Suprapubic skin (tissue), 4 donors: Measurements from ENCODE around the gene ADCYAP1R1. TPM values are rescaled to one million over a fixed set of nuclear protein-coding genes. Genes with fewer than 3 reads are reported as not detected.

Source experiments
- DNase-seq, 2 donors: peaks; one replicate each; pipeline ENCODE4 v3.0.0-alpha.2; 2019; ENCODE audit warnings: low spot score in 2 of 2
- H3K27ac ChIP-seq: fragments of 200-600 bp; sonication (generic); one replicate; pipeline ENCODE4 v1.5.1; 2019
- H3K27me3 ChIP-seq: fragments of 200-600 bp; sonication (generic); one replicate; pipeline ENCODE4 v1.5.1; 2019
- H3K36me3 ChIP-seq: fragments of 200-600 bp; sonication (generic); one replicate; pipeline ENCODE4 v1.5.1; 2019
- H3K4me1 ChIP-seq: fragments of 200-600 bp; sonication (generic); one replicate; pipeline ENCODE4 v1.5.1; 2019
- H3K4me3 ChIP-seq: fragments of 200-600 bp; sonication (generic); one replicate; pipeline ENCODE4 v1.5.1; 2019; ENCODE audit warnings: mild to moderate bottlenecking
- H3K9me3 ChIP-seq: fragments of 200-600 bp; sonication (generic); one replicate; pipeline ENCODE4 v1.5.1; 2019
- CTCF ChIP-seq, 2 donors: fragments of 200-600 bp in 1 of 2; fragments of 450-650 bp in 1 of 2; sonication (generic) in 1 of 2; IDR thresholded peaks; one replicate each; pipeline ENCODE4 v1.5.1; 2016 to 2019; ENCODE audit warnings: antibody characterized with exemption in 2 of 2, mild to moderate bottlenecking in 1 of 2, moderate library complexity in 1 of 2
- EP300 ChIP-seq: sonication (generic); formaldehyde crosslinking; IDR thresholded peaks from one replicate; pipeline ENCODE4 v1.6.1; 2017; ENCODE audit warnings: antibody characterized with exemption
- POLR2A ChIP-seq, 2 donors: fragments of 450-650 bp; IDR thresholded peaks; one replicate each; pipeline ENCODE4 v1.6.1; 2017; ENCODE audit warnings: antibody characterized with exemption in 2 of 2, mild to moderate bottlenecking in 2 of 2, moderate library complexity in 2 of 2
- POLR2AphosphoS5 ChIP-seq, 3 donors: sonication (generic); formaldehyde crosslinking; IDR thresholded peaks; one replicate each; pipeline ENCODE4 v1.6.1; 2017; ENCODE audit warnings: antibody characterized with exemption in 3 of 3
- WGBS: methylation state at CpG from one replicate; pipeline ENCODE4 v1.1.5; 2018; 5-methylcytosine and 5-hydroxymethylcytosine counted together
- total RNA-seq, 4 donors: library from RNA; depleted of rRNA; stranded (reverse); fragments of >200 nt; gene quantifications; one replicate each; pipeline ENCODE4 v1.1.0, GENCODE V29; 2016

ADCYAP1R1 gene
- total RNA-seq, 4 donors from 2014 or later: 0.64 to 6.7 (median 1.1) TPM

GRCh38 chr7:31083210-31083786 lies 31.2 kb downstream of the ADCYAP1R1 start:
- no peaks in the 10 kb centered on the region for H3K36me3 ChIP-seq
- TF ChIP-seq POLR2A (IDR thresholded peaks at IDR 0.05) (no peak), EP300 (no peak), CTCF (IDR thresholded peaks at IDR 0.05) (no peak), POLR2AphosphoS5 (IDR thresholded peaks at IDR 0.05) (no peak)

GRCh38 chr7:31084226-31084625 lies 32.1 kb downstream of the ADCYAP1R1 start:
- no peaks in the 10 kb centered on the region for H3K36me3 ChIP-seq
- no peak for DNase-seq
- 100% methylated on average over 1 of the region's 1 CpG for WGBS
- no peak overlapping the region for H3K4me3 ChIP-seq
- H3K9me3 ChIP-seq: no peaks in the 10 kb centered on the region
- no peak overlapping the region for H3K27ac ChIP-seq
- TF ChIP-seq POLR2A (IDR thresholded peaks at IDR 0.05): no peak
- no peak for TF ChIP-seq EP300
- no peak for TF ChIP-seq POLR2AphosphoS5 (IDR thresholded peaks at IDR 0.05)
- no peak for TF ChIP-seq CTCF (IDR thresholded peaks at IDR 0.05)
- H3K4me1 ChIP-seq: peaks cover 8% of the 10 kb centered on the region
- H3K27me3 ChIP-seq: peaks cover 3% of the 10 kb centered on the region

More at GRCh38 chr7:31083210-31083786, 31.2 kb downstream of the ADCYAP1R1 start:
- H3K27ac ChIP-seq: no peak overlapping the region
- H3K9me3 ChIP-seq: no peaks in the 10 kb centered on the region
- WGBS: 70% methylated on average over 5 of the region's 5 CpGs
- DNase-seq: no peak
- peaks cover 8% of the 10 kb centered on the region for H3K4me1 ChIP-seq
- H3K4me3 ChIP-seq: no peak overlapping the region
- peaks cover 3% of the 10 kb centered on the region for H3K27me3 ChIP-seq

GRCh38 chr7:31087351-31087750 lies 35.2 kb downstream of the ADCYAP1R1 start:
- WGBS: 83% methylated on average over 6 of the region's 6 CpGs
- H3K27me3 ChIP-seq: no peaks in the 10 kb centered on the region
- peaks cover 8% of the 10 kb centered on the region for H3K4me1 ChIP-seq
- H3K27ac ChIP-seq: no peak overlapping the region
- DNase-seq: no peak
- H3K36me3 ChIP-seq: no peaks in the 10 kb centered on the region
- no peak overlapping the region for H3K4me3 ChIP-seq
- no peaks in the 10 kb centered on the region for H3K9me3 ChIP-seq
- TF ChIP-seq CTCF (IDR thresholded peaks at IDR 0.05): no peak

- Histone ChIP-seq H3K4me1 (no peaks in the 10 kb centered on the region), H3K27me3 (peaks cover 21% of the 10 kb centered on the region), H3K27ac (no peak overlapping the region), H3K9me3 (no peaks in the 10 kb centered on the region), H3K4me3 (no peak overlapping the region), H3K36me3 (no peaks in the 10 kb centered on the region)
- no peak for DNase-seq
- WGBS: 81% methylated on average over 2 of the region's 2 CpGs
- TF ChIP-seq EP300 (no peak), POLR2AphosphoS5 (IDR thresholded peaks at IDR 0.05) (no peak), POLR2A (IDR thresholded peaks at IDR 0.05) (no peak), CTCF (IDR thresholded peaks at IDR 0.05) (no peak)
Observed at GRCh38 chr7:31091924-31092434, 39.9 kb downstream of the ADCYAP1R1 start.

- no peak for TF ChIP-seq CTCF (IDR thresholded peaks at IDR 0.05)
- TF ChIP-seq EP300: no peak
- no peak for TF ChIP-seq POLR2A (IDR thresholded peaks at IDR 0.05)
- TF ChIP-seq POLR2AphosphoS5 (IDR thresholded peaks at IDR 0.05): no peak
- no peak overlapping the region for H3K27ac ChIP-seq
- DNase-seq: peak in 1 of 2 donors; percentile 61
- H3K4me3 ChIP-seq: no peak overlapping the region
- no peaks in the 10 kb centered on the region for H3K9me3 ChIP-seq
- WGBS: 99% methylated on average over 4 of the region's 4 CpGs
- H3K36me3 ChIP-seq: no peaks in the 10 kb centered on the region
- H3K27me3 ChIP-seq: peaks cover 21% of the 10 kb centered on the region
- no peaks in the 10 kb centered on the region for H3K4me1 ChIP-seq
Observed at GRCh38 chr7:31092606-31093005, 40.5 kb downstream of the ADCYAP1R1 start.
